IPS-20b (cell line): ENCODE measurements around the gene TRIM66.

ENCODE experiments used
- H3K27ac ChIP-seq: one replicate; pipeline ENCODE4 v1.5.1; 2013; ENCODE audit warnings: low read length
- H3K27me3 ChIP-seq: 2 replicates; pipeline ENCODE4 v1.6.1; 2013; ENCODE audit warnings: mild to moderate bottlenecking, low read length, inconsistent platforms; ENCODE audit not compliant: insufficient read depth
- H3K36me3 ChIP-seq: 2 replicates; pipeline ENCODE4 v1.6.1; 2013; ENCODE audit warnings: low read depth, mild to moderate bottlenecking, inconsistent platforms, low read length, moderate library complexity; ENCODE audit not compliant: insufficient read depth
- H3K4me1 ChIP-seq: 2 replicates; pipeline ENCODE4 v1.6.1; 2013; ENCODE audit warnings: mild to moderate bottlenecking, control low read depth, inconsistent platforms, low read length, moderate library complexity; ENCODE audit not compliant: insufficient read depth
- H3K4me3 ChIP-seq: 2 replicates; pipeline ENCODE4 v1.5.1; 2013; ENCODE audit warnings: mild to moderate bottlenecking, low read length, inconsistent platforms
- H3K9ac ChIP-seq: 2 replicates; pipeline ENCODE4 v1.6.1; 2013; ENCODE audit warnings: low read depth, mild to moderate bottlenecking, inconsistent platforms, low read length, moderate library complexity
- H3K9me3 ChIP-seq: 2 replicates; pipeline ENCODE4 v1.6.1; 2013; ENCODE audit warnings: mild to moderate bottlenecking, low read depth, low read length, inconsistent platforms; ENCODE audit not compliant: insufficient read depth

The TRIM66 gene

GRCh38 chr11:8709777-8710176, 27.3 kb upstream of the TRIM66 start:
- Histone ChIP-seq H3K27ac (peak overlapping the region; percentile 35), H3K36me3 (peaks cover 4% of the 10 kb centered on the region; the same call in 1 of the 2 replicates), H3K4me3 (no peak overlapping the region), H3K9me3 (no peaks in the 10 kb centered on the region), H3K27me3 (no peaks in the 10 kb centered on the region), H3K4me1 (peaks cover 8% of the 10 kb centered on the region; the same call in 1 of the 2 replicates), H3K9ac (peak overlapping the region; percentile 70; the same call in 1 of the 2 replicates)

- H3K36me3 ChIP-seq: 0 out of 2 replicates have a peak, but pooled peaks cover 4% of the 10 kb centered on the region
- H3K4me1 ChIP-seq: peaks cover 8% of the 10 kb centered on the region; the same call in 1 of the 2 replicates
- peak overlapping the region; percentile 70 for H3K9ac ChIP-seq
- no peak overlapping the region for H3K4me3 ChIP-seq
- H3K27me3 ChIP-seq: no peaks in the 10 kb centered on the region
- peak overlapping the region; percentile 35 for H3K27ac ChIP-seq
- no peaks in the 10 kb centered on the region for H3K9me3 ChIP-seq
These were observed 26.7 kb upstream of the TRIM66 start for GRCh38 chr11:8709002-8709672.

GRCh38 chr11:8707541-8708191, 25.2 kb upstream of the TRIM66 start:
- Histone ChIP-seq H3K27ac (no peak overlapping the region), H3K4me1 (peaks cover 8% of the 10 kb centered on the region; the same call in 1 of the 2 replicates), H3K9ac (peak overlapping the region; percentile 70; the same call in 1 of the 2 replicates), H3K36me3 (peaks cover 7% of the 10 kb centered on the region; the same call in 1 of the 2 replicates), H3K4me3 (no peak overlapping the region), H3K9me3 (no peaks in the 10 kb centered on the region), H3K27me3 (no peaks in the 10 kb centered on the region)

- Histone ChIP-seq H3K27me3 (no peaks in the 10 kb centered on the region), H3K4me1 (peaks cover 8% of the 10 kb centered on the region; the same call in 1 of the 2 replicates), H3K36me3 (peaks cover 5% of the 10 kb centered on the region; the same call in 1 of the 2 replicates), H3K27ac (no peak overlapping the region), H3K4me3 (no peak overlapping the region), H3K9me3 (no peaks in the 10 kb centered on the region), H3K9ac (no peak overlapping the region)
These were observed 24.4 kb upstream of the TRIM66 start for GRCh38 chr11:8706673-8707432.

- Histone ChIP-seq H3K9ac (no peak overlapping the region), H3K36me3 (peaks cover 3% of the 10 kb centered on the region; the same call in 1 of the 2 replicates), H3K4me1 (peaks cover 18% of the 10 kb centered on the region), H3K27ac (no peak overlapping the region), H3K9me3 (no peaks in the 10 kb centered on the region), H3K27me3 (no peaks in the 10 kb centered on the region), H3K4me3 (no peak overlapping the region)
These were observed 22.7 kb upstream of the TRIM66 start for GRCh38 chr11:8705146-8705545.

GRCh38 chr11:8704136-8704535, 21.7 kb upstream of the TRIM66 start:
- Histone ChIP-seq H3K27ac (no peak overlapping the region), H3K27me3 (no peaks in the 10 kb centered on the region), H3K36me3 (peaks cover 8% of the 10 kb centered on the region; the same call in 1 of the 2 replicates), H3K4me3 (no peak overlapping the region), H3K4me1 (peaks cover 25% of the 10 kb centered on the region), H3K9ac (no peak overlapping the region), H3K9me3 (no peaks in the 10 kb centered on the region)

GRCh38 chr11:8702598-8702915, 20.1 kb upstream of the TRIM66 start:
- peaks cover 31% of the 10 kb centered on the region for H3K4me1 ChIP-seq
- no peaks in the 10 kb centered on the region for H3K9me3 ChIP-seq
- peak overlapping the region; percentile 63; the same call in 1 of the 2 replicates for H3K9ac ChIP-seq
- H3K27ac ChIP-seq: no peak overlapping the region
- H3K36me3 ChIP-seq: peaks cover 12% of the 10 kb centered on the region; the same call in 1 of the 2 replicates
- no peaks in the 10 kb centered on the region for H3K27me3 ChIP-seq
- no peak overlapping the region for H3K4me3 ChIP-seq

GRCh38 chr11:8701891-8702597, 19.6 kb upstream of the TRIM66 start:
- Histone ChIP-seq H3K27me3 (no peaks in the 10 kb centered on the region), H3K4me1 (peaks cover 31% of the 10 kb centered on the region), H3K36me3 (peaks cover 17% of the 10 kb centered on the region), H3K27ac (peak overlapping the region; percentile 50), H3K9ac (peak overlapping the region; percentile 63; the same call in 1 of the 2 replicates), H3K9me3 (no peaks in the 10 kb centered on the region), H3K4me3 (no peak overlapping the region)

GRCh38 chr11:8699903-8700302, 17.4 kb upstream of the TRIM66 start:
- Histone ChIP-seq H3K27me3 (no peaks in the 10 kb centered on the region), H3K9me3 (no peaks in the 10 kb centered on the region), H3K27ac (peak overlapping the region; percentile 67), H3K9ac (peak overlapping the region; percentile 68; the same call in 1 of the 2 replicates), H3K36me3 (peaks cover 38% of the 10 kb centered on the region), H3K4me3 (no peak overlapping the region; the same call in 1 of the 2 replicates), H3K4me1 (peaks cover 31% of the 10 kb centered on the region)

GRCh38 chr11:8698917-8699441, 16.5 kb upstream of the TRIM66 start:
- H3K27ac ChIP-seq: peak overlapping the region; percentile 78

More at GRCh38 chr11:8698917-8699441, 16.5 kb upstream of the TRIM66 start:
- Histone ChIP-seq H3K4me1 (peaks cover 31% of the 10 kb centered on the region), H3K27me3 (no peaks in the 10 kb centered on the region), H3K9me3 (no peaks in the 10 kb centered on the region), H3K4me3 (peak overlapping the region; percentile 0; the same call in 1 of the 2 replicates), H3K9ac (peak overlapping the region; percentile 68; the same call in 1 of the 2 replicates), H3K36me3 (peaks cover 46% of the 10 kb centered on the region)
